K562 (cell line): ENCODE data around the gene SLC22A12. TPM values are rescaled to one million over a fixed set of nuclear protein-coding genes. Genes with fewer than 3 reads are reported as not detected.
A peak's percentile ranks its signal among the peaks of the same experiment; 100 is the strongest.

Experiments
- BRCA1 ChIP-seq, 2 experiments: fragments of 450-650 bp in 1 of 2; sonication (generic) in 1 of 2; formaldehyde crosslinking in 1 of 2; IDR thresholded peaks; 2 replicates each; pipeline versions ENCODE4 v1.5.0 to v1.6.1; 2017 to 2020; ENCODE audit warnings: mild to moderate bottlenecking in 1 of 2, missing genetic modification reagents in 1 of 2
- BRF1 ChIP-seq: IDR thresholded peaks from 3 replicates; pipeline ENCODE4 v1.6.1; 2011; ENCODE audit warnings: borderline replicate concordance, mild to moderate bottlenecking; ENCODE audit not compliant: insufficient read length; ENCODE audit errors: extremely low read depth
- CCNT2 ChIP-seq: IDR thresholded peaks from 2 replicates; pipeline ENCODE4 v1.6.1; 2011; ENCODE audit warnings: borderline replicate concordance, low read depth, mild to moderate bottlenecking, moderate library complexity, mixed read lengths, low read length; ENCODE audit not compliant: insufficient read length; ENCODE audit errors: extremely low read depth
- FIP1L1 ChIP-seq: fragments of 200-400 bp; formaldehyde crosslinking; IDR thresholded peaks from 2 replicates; pipeline ENCODE4 v1.6.1; 2018; ENCODE audit warnings: mild to moderate bottlenecking, low read depth, low read length; ENCODE audit not compliant: poor library complexity, severe bottlenecking
- GABPB2 ChIP-seq: fragments of 250-450 bp; sonication (Bioruptor Pico); conservative IDR thresholded peaks from 2 replicates; pipeline ENCODE4 v1.5.1; 2021; ENCODE audit warnings: mild to moderate bottlenecking
- HMG20A ChIP-seq: fragments of 450-650 bp; formaldehyde crosslinking; conservative IDR thresholded peaks from 2 replicates; pipeline ENCODE4 v1.4.0; 2020; ENCODE audit warnings: mild to moderate bottlenecking, mixed read lengths
- HNRNPL ChIP-seq: fragments of 200-400 bp; formaldehyde crosslinking; IDR thresholded peaks from 2 replicates; pipeline ENCODE4 v1.6.1; 2017; ENCODE audit warnings: low read depth, mild to moderate bottlenecking, low read length
- ILK ChIP-seq: fragments of 450-650 bp; IDR thresholded peaks from 2 replicates; pipeline ENCODE4 v1.6.1; 2016; ENCODE audit warnings: missing genetic modification characterization, low read depth, mild to moderate bottlenecking, missing compliant biosample characterization, moderate library complexity, borderline replicate concordance
- KDM1A ChIP-seq, 2 experiments: fragments of 450-650 bp; IDR thresholded peaks; 2 replicates each; pipeline ENCODE4 v1.6.1; 2016; ENCODE audit warnings: mild to moderate bottlenecking in 2 of 2
- KLF16 ChIP-seq: IDR thresholded peaks from 2 replicates; pipeline ENCODE4 v1.6.1; 2016; ENCODE audit warnings: antibody characterized with exemption
- LARP7 ChIP-seq: fragments of 450-650 bp; IDR thresholded peaks from 2 replicates; pipeline ENCODE4 v1.6.1; 2016
- NCOA2 ChIP-seq, 2 experiments: fragments of 450-650 bp; IDR thresholded peaks; 2 replicates each; pipeline ENCODE4 v1.6.1; 2018; ENCODE audit warnings: mild to moderate bottlenecking in 2 of 2, moderate library complexity in 1 of 2; ENCODE audit not compliant: partially characterized antibody in 2 of 2
- NONO ChIP-seq, 2 experiments: fragments of 200-400 bp in 1 of 2; fragments of 450-650 bp in 1 of 2; formaldehyde crosslinking in 1 of 2; IDR thresholded peaks; 2 replicates each; pipeline ENCODE4 v1.6.1; 2017; ENCODE audit warnings: low read depth in 2 of 2, mild to moderate bottlenecking in 2 of 2, moderate library complexity in 2 of 2, low read length in 1 of 2
- PHF21A ChIP-seq: fragments of 450-650 bp; IDR thresholded peaks from 2 replicates; pipeline ENCODE4 v1.6.1; 2017; ENCODE audit warnings: low read depth, borderline replicate concordance
- PPARD ChIP-seq: fragments of 250-450 bp; sonication (Bioruptor Pico); IDR thresholded peaks from 2 replicates; pipeline ENCODE4 v1.8.0; 2022; ENCODE audit warnings: inconsistent platforms, mild to moderate bottlenecking, moderate library complexity
- RBM34 ChIP-seq: fragments of 200-400 bp; formaldehyde crosslinking; IDR thresholded peaks from 2 replicates; pipeline ENCODE4 v1.6.1; 2018; ENCODE audit warnings: low read length, borderline replicate concordance; ENCODE audit not compliant: insufficient read depth
- RNF219 ChIP-seq: fragments of 250-450 bp; sonication (Bioruptor Pico); IDR thresholded peaks from 2 replicates; pipeline ENCODE4 v1.5.0; 2022; ENCODE audit warnings: mild to moderate bottlenecking
- SMAD1 ChIP-seq: fragments of 150-350 bp; IDR thresholded peaks from 2 replicates; pipeline ENCODE4 v1.6.1; 2014; ENCODE audit warnings: low read length, low read depth; ENCODE audit not compliant: partially characterized antibody
- SMARCC2 ChIP-seq: fragments of 450-650 bp; IDR thresholded peaks from 2 replicates; pipeline ENCODE4 v1.6.1; 2017; ENCODE audit warnings: antibody characterized with exemption, moderate library complexity, mild to moderate bottlenecking, low read depth
- STAG1 ChIP-seq: sonication (generic); formaldehyde crosslinking; IDR thresholded peaks from 2 replicates; pipeline ENCODE4 v1.5.0; 2020; ENCODE audit warnings: missing genetic modification reagents, borderline replicate concordance
- TFAP4 ChIP-seq: sonication (generic); formaldehyde crosslinking; IDR thresholded peaks from 2 replicates; pipeline ENCODE4 v1.8.0; 2022; ENCODE audit warnings: missing genetic modification reagents, mild to moderate bottlenecking, moderate library complexity, borderline replicate concordance
- USF2 ChIP-seq: sonication (generic); formaldehyde crosslinking; IDR thresholded peaks from 2 replicates; pipeline ENCODE4 v1.5.0; 2020; ENCODE audit warnings: missing genetic modification reagents
- ZNF24 ChIP-seq: fragments of 450-650 bp; IDR thresholded peaks from 2 replicates; pipeline ENCODE4 v1.6.1; 2016
- ZNF445 ChIP-seq: fragments of 250-450 bp; sonication (Bioruptor Pico); IDR thresholded peaks from 2 replicates; pipeline ENCODE4 v1.4.0; 2020; ENCODE audit warnings: low read depth, mild to moderate bottlenecking, moderate library complexity
- ZNF77 ChIP-seq: fragments of 250-450 bp; sonication (Bioruptor Pico); IDR thresholded peaks from 2 replicates; pipeline ENCODE4 v1.5.0; 2020
- polyA plus RNA-seq, 8 experiments: library from polyadenylated mRNA; depleted of rRNA in 4 of 8; stranded (reverse) in 5 of 8; unstranded in 3 of 8; fragments of >200 nt; fragmentation: Nextera tagmentation in 2 of 8; fragmentation: Illumina TruSeq in 1 of 8; extraction: Ambion mirVana in 2 of 8; extraction: Trizol in 1 of 8; gene quantifications; 2 replicates each; pipeline versions ENCODE4 v1.2.1 to v1.2.3, GENCODE V29; 2011 to 2014; ENCODE audit warnings: inconsistent platforms in 1 of 8, missing spikeins in 1 of 8
- total RNA-seq, 7 experiments: library from RNA; depleted of rRNA in 6 of 7; stranded (reverse); fragments of >200 nt in 6 of 7; fragmentation: Illumina TruSeq in 2 of 7; extraction: Trizol in 2 of 7; gene quantifications; 2 replicates each; pipeline versions ENCODE4 v1.2.1 to v1.2.3, GENCODE V29; 2011 to 2021; ENCODE audit warnings: low replicate concordance in 1 of 7

Gene SLC22A12
- total and polyA plus RNA-seq, 9 of the 15 experiments (the other 6 are each of a cell fraction or from before 2014, with no cell fraction given): not detected

- TF ChIP-seq TFAP4 (peak; percentile 25; the same call in 1 of the 2 replicates), HMG20A (no peak), ILK (tag) (no peak), ZNF77 (CRISPR knock-in tag) (no peak), NONO (IDR thresholded peaks at IDR 0.05; ENCODE audit: low read depth in 2 of 2, low read length in 1 of 2) (no peak), RNF219 (no peak), BRCA1 (IDR thresholded peaks at IDR 0.05) (no peak), BRCA1 (CRISPR knock-in tag; IDR thresholded peaks at IDR 0.05) (no peak), NCOA2 (IDR thresholded peaks at IDR 0.05; ENCODE audit: partially characterized antibody in 2 of 2) (no peak), KDM1A (IDR thresholded peaks at IDR 0.05) (peak; percentile 31 to 59; a peak in 2 of 4 replicates), PPARD (CRISPR knock-in tag) (no peak), ZNF24 (no peak), PHF21A (peak; percentile 80; the same call in 1 of the 2 replicates), FIP1L1 (no peak), USF2 (CRISPR knock-in tag) (peak; percentile 79), ZNF445 (CRISPR knock-in tag) (no peak), RBM34 (no peak), BRF1 (no peak), GABPB2 (CRISPR knock-in tag) (no peak), CCNT2 (no peak), STAG1 (CRISPR knock-in tag) (no peak), SMAD1 (no peak), KLF16 (no peak), SMARCC2 (no peak), LARP7 (no peak), HNRNPL (no peak)
These were observed 24.7 kb upstream of the SLC22A12 start (continued) for GRCh38 chr11:64566042-64566914.
